HCT116 (cell line): ENCODE measurements around the gene KRTAP17-1.
A peak's percentile ranks its signal among the peaks of the same experiment; 100 is the strongest.

Source experiments
- CTCF ChIP-seq, 3 experiments: fragments of 200-600 bp in 1 of 3; sonication (generic) in 1 of 3; IDR thresholded peaks in 2 of 3; conservative IDR thresholded peaks in 1 of 3; 2 replicates each; pipeline ENCODE4 v1.5.1; 2012 to 2017; ENCODE audit warnings: low read depth in 2 of 3, low read length in 2 of 3, antibody characterized with exemption in 1 of 3, borderline replicate concordance in 1 of 3, control low read depth in 1 of 3, mild to moderate bottlenecking in 1 of 3, mixed read lengths in 1 of 3, mixed run types in 1 of 3, moderate library complexity in 1 of 3; ENCODE audit not compliant: insufficient read depth in 1 of 3
- POLR2A ChIP-seq: IDR thresholded peaks from 2 replicates; pipeline ENCODE4 v1.7.0; 2011; ENCODE audit warnings: borderline replicate concordance; ENCODE audit not compliant: insufficient read depth, insufficient read length; ENCODE audit errors: extremely low read depth
- SIN3A ChIP-seq: IDR thresholded peaks from 2 replicates; pipeline ENCODE4 v1.6.1; 2012; ENCODE audit warnings: low read depth
- YY1 ChIP-seq: IDR thresholded peaks from 2 replicates; pipeline ENCODE4 v1.6.1; 2011; ENCODE audit warnings: low read length, low read depth, moderate library complexity, mild to moderate bottlenecking; ENCODE audit not compliant: insufficient replicate concordance; ENCODE audit errors: extremely low read depth
- ZNF274 ChIP-seq: fragments of 200-500 bp; sonication (Bioruptor generic); IDR thresholded peaks from 2 replicates; pipeline ENCODE4 v1.6.1; 2014; ENCODE audit warnings: mild to moderate bottlenecking, low read depth, low read length, inconsistent platforms

GRCh38 chr17:41322094-41322902 is 6.8 kb upstream of the KRTAP17-1 start:
- peak; percentile 52 to 67 (median 61); a peak in 5 of 6 replicates for TF ChIP-seq CTCF (IDR thresholded peaks at IDR 0.05 in 2 of 3, conservative IDR thresholded peaks at IDR 0.05 in 1 of 3; ENCODE audit: borderline replicate concordance in 1 of 3, insufficient read depth in 1 of 3, low read depth in 2 of 3, low read length in 2 of 3)
- TF ChIP-seq POLR2A = no peak
- no peak for TF ChIP-seq ZNF274
- no peak for TF ChIP-seq YY1
- TF ChIP-seq SIN3A = no peak
